Measurements from ENCODE around the gene KRT3.

- TF ChIP-seq ZNF785 (CRISPR knock-in tag; IDR thresholded peaks at IDR 0.05), result no peak
- TF ChIP-seq RAD21 (CRISPR knock-in tag; conservative IDR thresholded peaks at IDR 0.05 in 1 of 2, IDR thresholded peaks at IDR 0.05 in 1 of 2), result no peak
- no peak for TF ChIP-seq ZBTB8A (IDR thresholded peaks at IDR 0.05; ENCODE audit: partially characterized antibody)
Observed at GRCh38 chr12:52768479-52769200, 27.3 kb downstream of the KRT3 start.
